HEK293 (cell line): ENCODE results near the gene RASL12.

Experiments used
- CTCF ChIA-PET: fragments of 350-600 bp; formaldehyde crosslinking; extraction: SDS; loops from one replicate; lab custom pipeline; 2021; ENCODE audit warnings: antibody characterized with exemption; lab: Yijun Ruan, JAX
- POLR2A ChIA-PET: fragments of 300-600 bp; formaldehyde crosslinking; extraction: SDS; loops from one replicate; lab custom pipeline; 2020; ENCODE audit warnings: antibody characterized with exemption, inconsistent platforms; lab: Yijun Ruan, JAX
- H3K27ac ChIP-seq: fragments of 200-500 bp; sonication (Bioruptor generic); 2 replicates; pipeline ENCODE4 v1.5.1; 2014; ENCODE audit warnings: low read depth, low read length, control low read depth, inconsistent platforms; ENCODE audit errors: extremely low read depth
- H3K36me3 ChIP-seq, 2 experiments: fragments of 200-500 bp in 1 of 2; sonication (Bioruptor generic) in 1 of 2; 1 replicate in 1 of 2; 2 replicates in 1 of 2; pipeline ENCODE4 v1.5.1; 2014 to 2017; ENCODE audit warnings: inconsistent platforms in 2 of 2, low read length in 2 of 2; ENCODE audit not compliant: control insufficient read depth in 2 of 2, insufficient read depth in 1 of 2
- H3K4me1 ChIP-seq: fragments of 200-500 bp; sonication (Bioruptor generic); 2 replicates; pipeline ENCODE4 v1.5.1; 2014; ENCODE audit warnings: mild to moderate bottlenecking, low read length, inconsistent platforms; ENCODE audit not compliant: control insufficient read depth, insufficient read depth
- H3K4me3 ChIP-seq: 2 replicates; pipeline ENCODE4 v1.5.1; 2011; ENCODE audit warnings: low read depth, mild to moderate bottlenecking, control low read depth, low read length, moderate library complexity
- H3K9me3 ChIP-seq: fragments of 200-500 bp; sonication (Bioruptor generic); 2 replicates; pipeline ENCODE4 v1.5.1; 2014; ENCODE audit warnings: low read depth, low read length, inconsistent platforms; ENCODE audit not compliant: control insufficient read depth, insufficient read depth
- EGR2 ChIP-seq: fragments of 450-650 bp; formaldehyde crosslinking; IDR thresholded peaks from 2 replicates; pipeline ENCODE4 v1.5.1; 2016; ENCODE audit warnings: low read depth, missing biosample characterization, missing genetic modification characterization
- GFI1B ChIP-seq: fragments of 450-650 bp; formaldehyde crosslinking; IDR thresholded peaks from 2 replicates; pipeline ENCODE4 v1.5.1; 2016; ENCODE audit warnings: missing biosample characterization, missing genetic modification characterization
- GLI4 ChIP-seq: fragments of 450-650 bp; formaldehyde crosslinking; IDR thresholded peaks from 2 replicates; pipeline ENCODE4 v1.5.1; 2016; ENCODE audit warnings: missing biosample characterization, missing genetic modification characterization
- GLIS2 ChIP-seq: fragments of 450-650 bp; formaldehyde crosslinking; IDR thresholded peaks from 2 replicates; pipeline ENCODE4 v1.5.1; 2016; ENCODE audit warnings: missing biosample characterization, missing genetic modification characterization
- PRDM1 ChIP-seq: fragments of 450-650 bp; formaldehyde crosslinking; IDR thresholded peaks from 2 replicates; pipeline ENCODE4; 2016; ENCODE audit warnings: missing biosample characterization, missing genetic modification characterization
- PRDM6 ChIP-seq: fragments of 450-650 bp; formaldehyde crosslinking; IDR thresholded peaks from 2 replicates; pipeline ENCODE4 v1.5.1; 2017; ENCODE audit warnings: missing biosample characterization, missing genetic modification characterization
- SP2 ChIP-seq: fragments of 450-650 bp; formaldehyde crosslinking; IDR thresholded peaks from 2 replicates; pipeline ENCODE4 v1.5.1; 2016; ENCODE audit warnings: missing biosample characterization, missing genetic modification characterization
- SP7 ChIP-seq: fragments of 450-650 bp; formaldehyde crosslinking; IDR thresholded peaks from 2 replicates; pipeline ENCODE4 v1.5.1; 2016; ENCODE audit warnings: missing biosample characterization, missing genetic modification characterization
- ZBTB26 ChIP-seq: fragments of 450-650 bp; formaldehyde crosslinking; optimal IDR thresholded peaks from 2 replicates; pipeline ENCODE3; 2016; ENCODE audit warnings: missing biosample characterization, mild to moderate bottlenecking, missing genetic modification characterization
- ZFHX2 ChIP-seq: fragments of 450-650 bp; formaldehyde crosslinking; conservative IDR thresholded peaks from 2 replicates; pipeline ENCODE4 v1.5.1; 2016; ENCODE audit warnings: missing biosample characterization, missing genetic modification characterization
- ZNF138 ChIP-seq: fragments of 450-650 bp; formaldehyde crosslinking; IDR thresholded peaks from 2 replicates; pipeline ENCODE4 v1.5.1; 2016; ENCODE audit warnings: missing biosample characterization, missing genetic modification characterization, borderline replicate concordance
- ZNF155 ChIP-seq: fragments of 450-650 bp; formaldehyde crosslinking; IDR thresholded peaks from 2 replicates; pipeline ENCODE4 v1.5.1; 2016; ENCODE audit warnings: missing biosample characterization, missing genetic modification characterization
- ZNF175 ChIP-seq: fragments of 450-650 bp; formaldehyde crosslinking; IDR thresholded peaks from 2 replicates; pipeline ENCODE4 v1.5.1; 2016; ENCODE audit warnings: missing biosample characterization, missing genetic modification characterization
- ZNF311 ChIP-seq: fragments of 450-650 bp; formaldehyde crosslinking; IDR thresholded peaks from 2 replicates; pipeline ENCODE4 v1.5.1; 2017; ENCODE audit warnings: missing biosample characterization, missing genetic modification characterization, borderline replicate concordance
- ZNF335 ChIP-seq: fragments of 450-650 bp; formaldehyde crosslinking; conservative IDR thresholded peaks from 2 replicates; pipeline ENCODE4 v1.5.1; 2016; ENCODE audit warnings: missing biosample characterization, missing genetic modification characterization
- ZNF404 ChIP-seq: fragments of 450-650 bp; formaldehyde crosslinking; IDR thresholded peaks from 2 replicates; pipeline ENCODE4 v1.5.1; 2017; ENCODE audit warnings: missing biosample characterization, missing genetic modification characterization
- ZNF513 ChIP-seq: fragments of 450-650 bp; IDR thresholded peaks from 2 replicates; pipeline ENCODE4 v1.5.1; 2018; ENCODE audit warnings: missing biosample characterization, missing genetic modification characterization
- ZNF707 ChIP-seq: fragments of 450-650 bp; formaldehyde crosslinking; IDR thresholded peaks from 2 replicates; pipeline ENCODE4 v1.5.1; 2016; ENCODE audit warnings: missing biosample characterization, missing genetic modification characterization

Gene RASL12

GRCh38 chr15:65050270-65050669 lies 17.5 kb downstream of the RASL12 start:
- Histone ChIP-seq H3K27ac (no peak overlapping the region), H3K9me3 (no peaks in the 10 kb centered on the region), H3K4me3 (no peak overlapping the region), H3K4me1 (no peaks in the 10 kb centered on the region), H3K36me3 (no peaks in the 10 kb centered on the region)
- POLR2A ChIA-PET, result no interaction called here
- CTCF ChIA-PET, result interaction anchor here (0.7 to 7.4 kb wide), 2 partner anchors 32 to 71 kb away, joined by 3 to 94 read pairs; no protein-coding TSS in a partner anchor
- no peak for TF ChIP-seq ZNF513 (tag by site-specific recombination)
- no peak for TF ChIP-seq SP7 (tag by site-specific recombination)
- TF ChIP-seq GLI4, result no peak

- Histone ChIP-seq H3K4me3 (no peak overlapping the region), H3K9me3 (no peaks in the 10 kb centered on the region), H3K27ac (no peak overlapping the region), H3K36me3 (no peaks in the 10 kb centered on the region)
- POLR2A ChIA-PET, result no interaction called here
- CTCF ChIA-PET, result no interaction called here
- TF ChIP-seq SP2 (tag by site-specific recombination), result peak; percentile 82
- peak; percentile 50 for TF ChIP-seq ZNF335 (tag by site-specific recombination)
- TF ChIP-seq GFI1B (tag by site-specific recombination), result no peak
- no peak for TF ChIP-seq ZNF138
- peak; percentile 66 for TF ChIP-seq EGR2 (tag by site-specific recombination)
- no peak for TF ChIP-seq ZNF707 (tag by site-specific recombination)
- no peak for TF ChIP-seq PRDM6 (tag by site-specific recombination)
- peak; percentile 24 for TF ChIP-seq ZBTB26 (tag by site-specific recombination)
- peak; percentile 27; the same call in 1 of the 2 replicates for TF ChIP-seq GLIS2 (tag by site-specific recombination)
- TF ChIP-seq ZFHX2 (tag by site-specific recombination), result peak; percentile 84
- TF ChIP-seq ZNF155 (tag by site-specific recombination), result no peak
- TF ChIP-seq PRDM1, result no peak
- TF ChIP-seq, all 188 proteins: peak for 6
- H3K4me1 ChIP-seq, result no peaks in the 10 kb centered on the region
Measured at GRCh38 chr15:65049418-65049840, 18.4 kb downstream of the RASL12 start.

GRCh38 chr15:65048241-65048640 lies 19.6 kb downstream of the RASL12 start:
- ChIA-PET POLR2A (no interaction called here), CTCF (interaction anchor here (1.0 kb wide), 1 partner anchor 53 kb away, joined by 4 read pairs; no protein-coding TSS in a partner anchor)
- Histone ChIP-seq H3K4me1 (no peaks in the 10 kb centered on the region), H3K4me3 (no peak overlapping the region), H3K36me3 (no peaks in the 10 kb centered on the region), H3K27ac (no peak overlapping the region), H3K9me3 (no peaks in the 10 kb centered on the region)
- no peak for TF ChIP-seq ZNF311 (tag by site-specific recombination)
- 0 out of 2 replicates have a peak, but pooled peaks have one; percentile 58 for TF ChIP-seq ZNF404 (tag by site-specific recombination)
- no peak for TF ChIP-seq ZNF175 (tag by site-specific recombination)
